NAMALWA (cell line): ENCODE results near the gene BLTP3B.

ENCODE experiments used
- DNase-seq: peaks from one replicate; pipeline ENCODE4 v3.0.0-alpha.2; 2015; ENCODE audit warnings: low spot score

Gene BLTP3B

DNA sequence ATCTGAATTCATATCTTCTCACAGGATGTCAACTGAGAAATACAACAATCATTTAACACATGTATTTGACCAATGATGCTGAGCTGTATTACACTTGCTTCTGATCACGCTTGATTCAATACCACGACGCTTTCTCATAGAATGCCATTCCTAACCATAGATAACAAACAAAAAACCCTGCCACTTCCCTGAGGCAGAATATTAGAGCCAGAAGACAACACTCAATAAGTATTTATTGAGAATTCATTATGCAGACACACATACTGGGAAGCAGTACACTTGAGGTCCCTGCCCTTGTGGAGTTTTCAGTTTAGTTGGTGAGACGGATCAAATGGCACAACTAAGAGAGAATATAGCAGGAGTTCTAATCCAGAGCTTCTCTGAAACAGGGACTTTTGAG lies 32.4 kb downstream of the BLTP3B start:
- no peak for DNase-seq

GRCh38 chr12:100106861-100107260 lies 35.8 kb downstream of the BLTP3B start:
- DNase-seq, result no peak

- DNase-seq, result no peak
Measured at GRCh38 chr12:100105661-100106060, 37.0 kb downstream of the BLTP3B start.

GRCh38 chr12:100101000-100101399 lies 41.7 kb downstream of the BLTP3B start:
- DNase-seq, result no peak
